Cardiac septum (tissue), 1 donor: ENCODE data around the gene GPC6. TPM values are rescaled to one million over a fixed set of nuclear protein-coding genes. Genes with fewer than 3 reads are reported as not detected.

Experiments used
- DNase-seq: peaks from one replicate; pipeline ENCODE4 v3.0.0-alpha.2; 2020; ENCODE audit warnings: low spot score
- intact Hi-C: fragments of 100-400 bp; cut with DNase I; formaldehyde crosslinking; loops from one replicate; pipeline ENCODE4 v1.14.0; 2022
- total RNA-seq: library from RNA; stranded (reverse); fragmentation: NEBNext Ultra II Directional; extraction: Animal tissue kit (Norgen Biotek cat#: 25700); gene quantifications from one replicate; pipeline ENCODE4 v1.2.1, GENCODE V29; 2021
- donor health status: DM: no; HTN: no; CAD: no.

GPC6 gene
- total RNA-seq, 1 donor from 2014 or later: 1.4 TPM

DNA sequence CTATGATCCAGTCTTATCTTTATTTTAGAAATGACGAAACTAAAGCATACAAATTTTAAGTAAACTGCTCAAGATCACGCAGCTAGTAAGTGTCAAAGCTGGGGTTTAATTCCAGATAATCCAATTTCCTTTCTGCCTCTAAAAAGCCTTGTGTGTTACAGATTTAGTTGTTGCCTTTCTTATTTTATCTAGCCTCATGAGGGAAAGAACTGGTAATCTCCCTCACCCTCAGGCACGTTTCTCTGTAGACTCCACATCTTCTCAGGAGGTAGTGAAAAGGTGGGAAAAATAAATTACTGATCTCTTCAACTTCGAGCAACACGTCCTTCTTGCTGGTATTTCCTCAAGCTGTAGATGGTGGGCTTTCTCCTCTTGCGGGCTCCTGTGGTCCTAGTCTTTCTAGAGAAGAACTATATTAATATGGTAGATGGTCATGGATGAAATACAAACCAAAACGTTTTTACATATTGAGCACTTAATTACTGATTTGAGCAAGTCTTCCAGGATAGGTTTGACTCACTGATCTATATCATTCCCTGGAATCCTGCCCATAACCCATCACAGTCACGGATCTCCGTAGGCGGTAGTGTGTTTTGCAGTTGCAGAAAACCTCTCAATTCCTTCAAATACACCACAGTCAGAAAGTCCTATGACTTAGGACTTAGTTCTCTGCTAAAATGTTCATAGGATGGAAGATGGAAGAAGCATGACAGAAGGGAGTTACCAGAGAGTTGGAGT lies 733.4 kb downstream of the GPC6 start:
- intact Hi-C loops: no loop called here
- DNase-seq: no peak

DNA sequence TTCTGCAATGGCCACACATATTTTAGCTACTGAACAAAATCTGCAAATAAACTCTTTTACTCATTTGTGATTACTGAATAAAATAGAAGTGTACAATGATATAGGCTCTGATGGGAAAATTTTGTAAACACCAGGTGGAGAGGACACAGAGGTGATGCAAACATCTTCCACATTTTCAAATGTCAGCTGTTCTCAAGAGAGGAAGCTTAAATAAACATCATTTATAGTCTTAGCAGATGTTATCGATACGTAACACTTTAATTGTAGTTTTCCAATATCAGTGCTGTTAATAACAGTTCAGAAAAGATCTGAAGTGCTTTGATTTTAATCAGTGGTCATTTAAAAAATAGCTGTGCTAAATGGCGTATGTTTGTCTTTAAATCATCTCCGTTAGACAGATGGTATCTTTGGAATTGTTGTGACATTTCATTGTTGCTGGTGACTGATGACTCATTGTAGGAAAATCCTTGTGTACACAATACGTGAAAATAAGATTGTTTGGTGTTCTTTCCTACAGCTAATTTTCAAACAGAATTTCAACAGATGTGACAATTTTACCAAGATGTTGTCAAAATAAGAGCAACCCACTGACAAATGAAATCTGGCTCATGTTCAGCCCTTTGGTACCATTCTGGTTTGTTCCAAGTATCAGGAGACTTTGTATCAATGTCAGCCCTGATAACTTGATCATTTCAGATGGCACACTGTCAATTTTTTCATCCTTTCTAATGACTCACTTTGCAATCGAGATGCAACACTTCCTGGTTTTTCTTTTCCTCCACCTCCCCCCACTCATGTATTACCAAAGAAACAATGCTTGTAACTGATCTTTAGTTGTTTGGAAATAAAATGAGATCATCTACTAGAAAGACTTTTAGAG lies 736.9 kb downstream of the GPC6 start:
- no peak for DNase-seq

DNA sequence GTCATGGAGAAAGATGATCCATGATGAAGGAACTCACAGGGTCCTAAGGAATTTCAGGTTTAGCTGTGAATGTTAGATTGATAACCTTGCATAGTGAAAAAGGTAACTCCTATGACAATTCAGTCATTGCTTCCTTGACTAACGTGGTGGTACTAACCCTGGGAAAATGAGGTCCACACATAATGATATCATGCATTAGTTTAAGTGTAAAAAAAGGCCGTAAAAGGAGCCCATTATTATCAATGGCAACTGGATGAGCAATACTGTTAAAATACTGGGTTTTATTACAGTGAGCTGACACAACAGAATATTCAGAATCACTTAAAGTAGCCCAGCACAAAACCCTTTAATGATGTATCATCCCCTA lies 737.5 kb downstream of the GPC6 start:
- intact Hi-C loops: no loop called here
- DNase-seq: no peak

More for the DNA sequence above, 736.9 kb downstream of the GPC6 start:
- intact Hi-C loops: no loop called here

DNA sequence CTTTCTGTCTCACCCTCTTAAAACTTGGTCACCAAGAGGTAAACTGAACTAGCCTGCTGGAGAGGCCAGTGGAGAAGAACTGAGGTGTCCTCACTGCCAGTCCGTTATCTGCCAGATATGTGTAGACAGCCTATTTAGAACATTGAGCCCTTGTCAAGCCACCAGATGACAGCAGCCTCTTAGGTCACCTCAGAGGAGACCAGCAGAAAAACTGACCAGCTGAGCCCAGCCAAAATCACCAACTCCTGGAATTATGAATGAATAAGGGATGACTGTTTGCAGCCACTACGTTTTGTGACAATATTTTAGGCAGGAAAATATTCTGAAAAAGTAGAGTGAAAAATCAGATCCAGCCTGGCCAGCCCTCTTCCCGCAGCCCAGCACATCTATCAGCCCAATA lies 739.0 kb downstream of the GPC6 start:
- intact Hi-C loops: no loop called here

DNA sequence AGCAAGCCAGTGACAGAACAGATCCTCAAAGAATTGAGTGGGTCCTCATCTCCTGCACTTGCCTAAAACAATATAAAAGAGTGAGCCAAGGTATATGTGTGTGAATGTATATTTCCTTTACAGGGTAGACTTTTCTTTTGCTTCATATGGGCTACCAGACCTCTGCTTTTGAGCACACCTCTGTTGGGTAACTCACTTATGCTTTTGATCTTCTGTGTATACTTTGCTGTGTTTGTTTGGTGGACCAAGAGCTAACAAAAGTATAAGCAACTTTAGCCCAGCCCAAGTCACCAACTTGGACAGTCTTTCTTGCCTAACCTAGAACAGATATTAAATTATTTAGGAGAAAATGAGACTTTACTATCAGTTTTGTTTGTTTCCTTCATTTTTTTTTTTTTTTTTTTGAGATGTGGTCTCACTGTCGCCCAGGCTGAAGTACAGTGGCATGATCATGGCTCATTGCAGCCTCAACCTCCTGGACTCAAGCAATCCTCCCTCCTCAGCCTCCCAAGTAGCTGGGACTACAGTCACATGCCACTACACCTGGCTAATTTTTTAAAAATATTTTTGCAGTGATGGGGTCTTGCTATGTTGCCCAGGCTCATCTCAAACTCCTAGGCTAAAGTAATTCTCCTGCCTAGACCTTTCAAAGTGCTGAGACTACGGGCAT lies 739.8 kb downstream of the GPC6 start:
- intact Hi-C loops: no loop called here
- no peak for DNase-seq

More for the DNA sequence above, 739.0 kb downstream of the GPC6 start:
- DNase-seq: no peak

DNA sequence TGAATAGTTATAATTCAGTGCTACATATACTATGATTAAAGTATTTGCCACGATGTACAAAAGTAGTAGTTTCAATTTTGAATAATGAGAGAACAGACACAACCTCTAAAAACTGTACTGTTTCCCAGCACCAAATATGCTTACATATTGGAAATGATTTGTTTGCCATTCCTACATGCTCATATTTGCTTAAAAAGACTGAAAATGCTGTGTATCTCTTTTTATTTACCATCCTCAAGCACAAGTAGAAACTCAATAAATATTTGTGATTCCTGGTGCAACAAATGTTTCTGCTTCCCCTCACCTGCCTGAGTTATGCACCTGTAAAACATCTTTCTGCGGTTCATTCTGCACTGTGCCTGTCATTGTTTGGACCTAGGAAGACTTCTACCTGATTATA lies 740.7 kb downstream of the GPC6 start:
- intact Hi-C loops: no loop called here
- DNase-seq: no peak

DNA sequence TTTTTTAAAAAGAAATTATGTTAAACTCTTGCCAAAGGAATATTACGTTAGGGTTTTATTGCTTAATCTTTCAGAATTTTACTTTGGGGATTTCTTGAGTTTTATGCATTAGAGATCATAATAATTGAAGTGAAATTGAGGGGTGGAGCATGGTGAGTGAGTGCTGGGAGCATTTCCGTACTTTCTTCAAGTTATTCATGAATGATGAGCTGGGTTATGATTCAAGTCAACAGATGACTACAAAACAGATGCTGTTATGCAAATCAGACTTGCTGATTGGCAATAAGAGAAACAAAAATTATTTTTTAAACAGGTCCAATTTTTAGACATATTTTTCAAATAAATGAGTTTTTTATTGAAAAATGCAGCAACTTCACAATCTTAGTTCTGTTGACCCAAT lies 748.6 kb downstream of the GPC6 start:
- DNase-seq: no peak
- intact Hi-C loops: no loop called here

DNA sequence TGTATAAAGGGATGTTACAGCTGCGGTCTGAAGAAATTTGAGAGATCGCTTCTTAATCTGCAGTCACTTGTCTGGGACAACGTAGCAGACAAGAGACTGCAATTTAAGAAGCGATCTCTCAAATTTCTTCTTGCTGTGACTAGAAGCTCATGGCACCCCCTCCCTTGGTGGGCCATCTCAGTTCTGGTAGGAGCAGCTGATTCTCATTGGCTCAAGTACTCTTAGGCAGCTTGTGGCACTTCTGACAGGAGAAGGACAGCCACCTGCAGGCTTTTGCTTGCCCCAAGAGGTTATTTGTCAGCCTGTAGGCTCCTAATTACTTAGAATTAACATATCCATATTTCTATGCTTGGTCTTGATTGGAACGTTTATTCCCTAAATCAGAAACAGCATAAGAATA lies 749.9 kb downstream of the GPC6 start:
- no peak for DNase-seq
- intact Hi-C loops: no loop called here

DNA sequence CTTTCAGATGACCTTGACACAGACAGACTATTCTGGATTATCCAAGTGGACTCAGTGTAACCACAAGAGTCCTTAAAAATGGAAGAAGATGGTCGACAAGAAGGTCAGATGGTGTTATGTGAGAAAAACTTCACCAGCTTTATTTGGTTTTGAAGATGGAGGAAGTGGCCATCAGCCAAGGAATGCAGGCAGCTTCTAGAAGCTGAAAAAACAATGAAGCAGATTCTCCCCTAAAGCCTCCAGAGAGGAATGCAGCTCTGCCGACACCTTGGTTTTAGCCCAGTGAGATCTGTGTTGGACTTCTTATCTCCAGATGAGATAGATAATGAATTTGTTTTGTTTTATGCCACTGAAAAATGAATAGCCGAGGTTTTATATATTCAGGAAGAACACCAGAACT lies 751.4 kb downstream of the GPC6 start:
- intact Hi-C loops: no loop called here
- no peak for DNase-seq

DNA sequence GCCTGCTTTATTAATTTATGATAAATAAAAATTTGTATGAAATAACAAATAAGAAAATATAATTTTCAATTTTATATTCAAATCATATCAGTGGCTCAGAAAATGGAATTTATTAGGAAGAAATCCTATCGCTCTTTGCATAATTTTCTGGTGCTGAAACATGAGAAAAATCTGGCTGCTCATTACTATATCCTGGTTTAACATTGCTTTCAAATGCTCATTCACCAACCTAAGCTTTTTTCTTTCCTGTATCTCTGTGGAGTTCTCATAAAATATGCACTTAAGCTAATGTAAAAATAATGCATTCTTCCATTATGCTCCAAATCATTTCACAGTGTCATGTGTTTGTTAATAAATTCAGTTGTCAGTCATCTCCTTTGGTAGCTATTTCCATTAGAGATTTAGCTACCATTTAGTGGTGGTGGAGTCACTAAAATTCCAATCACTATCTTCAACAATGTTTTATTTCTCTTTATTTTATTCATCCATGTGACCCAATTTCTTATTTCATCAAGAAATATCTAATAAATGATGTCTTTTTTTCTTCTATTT lies 754.9 kb downstream of the GPC6 start:
- intact Hi-C loops: no loop called here
- DNase-seq: no peak

DNA sequence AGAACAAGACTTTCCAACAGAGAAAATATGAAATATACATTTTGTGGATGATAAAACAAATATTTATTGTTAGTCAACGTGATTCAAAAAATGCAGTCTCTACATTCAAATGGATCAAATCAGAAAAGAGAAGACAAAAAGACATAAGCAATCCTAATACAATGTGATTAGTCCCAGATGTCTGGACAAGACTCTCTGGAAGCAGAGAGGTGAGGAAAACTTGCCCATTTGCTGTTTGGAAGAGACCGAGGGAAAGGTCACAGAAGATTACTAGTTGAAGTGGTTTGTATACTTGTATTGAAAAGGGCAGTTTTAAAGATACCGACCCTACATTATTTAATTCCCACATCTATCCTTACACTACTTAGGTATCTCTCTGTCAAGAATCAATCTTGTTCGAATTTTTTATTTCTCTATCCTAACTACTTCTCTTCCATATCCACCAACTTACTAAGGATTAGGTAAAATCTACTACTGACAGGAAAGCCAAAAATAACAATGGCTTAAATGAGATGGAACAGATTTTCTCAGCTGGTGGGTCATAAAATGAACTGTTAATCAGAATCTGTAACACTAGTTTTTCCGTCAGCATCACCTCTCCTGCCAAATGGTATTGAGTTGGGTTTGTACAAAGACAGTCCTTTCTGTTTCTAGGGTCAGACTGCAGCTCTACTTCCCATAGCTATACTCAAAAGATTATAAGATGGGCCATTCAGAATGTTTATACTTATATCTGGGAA lies 755.7 kb downstream of the GPC6 start:
- no peak for DNase-seq
- intact Hi-C loops: no loop called here

DNA sequence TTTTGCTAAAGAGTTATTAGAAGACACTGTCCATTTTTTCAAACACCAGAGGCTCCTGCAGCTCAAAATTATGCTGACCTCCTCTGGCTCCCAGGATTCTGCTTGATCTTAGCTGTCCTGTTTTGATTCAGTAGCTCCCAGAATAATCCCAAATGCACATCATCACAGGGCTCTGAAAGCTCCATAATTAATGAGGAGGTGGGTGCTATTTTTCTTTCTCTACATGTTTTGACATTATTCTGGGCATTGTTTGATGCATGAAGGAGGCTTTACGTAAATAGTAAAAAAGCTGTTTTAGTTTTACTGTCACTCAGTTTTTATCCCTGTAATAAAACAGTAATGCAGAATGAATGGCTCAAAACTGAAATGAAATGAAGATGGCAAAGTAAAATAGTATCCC lies 757.4 kb downstream of the GPC6 start:
- intact Hi-C loops: no loop called here
- no peak for DNase-seq

DNA sequence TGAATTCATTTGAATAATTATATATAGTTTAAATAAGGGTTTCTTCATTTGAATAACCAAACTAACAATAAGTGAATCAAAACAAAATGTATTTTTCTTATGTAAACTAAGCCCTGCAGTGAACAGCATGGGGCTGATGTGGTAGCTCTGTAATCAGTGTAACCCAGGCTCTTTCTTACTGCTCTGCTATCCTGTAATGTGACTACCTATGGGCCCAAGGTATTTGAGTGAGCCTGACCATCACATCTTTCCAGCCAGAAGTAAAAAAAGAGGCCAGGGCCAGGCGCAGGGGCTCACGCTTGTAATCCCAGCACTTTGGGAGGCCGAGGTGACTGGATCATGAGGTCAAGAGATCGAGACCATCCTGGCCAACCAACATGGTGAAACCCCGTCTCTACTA lies 758.3 kb downstream of the GPC6 start:
- intact Hi-C loops: no loop called here
- DNase-seq: no peak

DNA sequence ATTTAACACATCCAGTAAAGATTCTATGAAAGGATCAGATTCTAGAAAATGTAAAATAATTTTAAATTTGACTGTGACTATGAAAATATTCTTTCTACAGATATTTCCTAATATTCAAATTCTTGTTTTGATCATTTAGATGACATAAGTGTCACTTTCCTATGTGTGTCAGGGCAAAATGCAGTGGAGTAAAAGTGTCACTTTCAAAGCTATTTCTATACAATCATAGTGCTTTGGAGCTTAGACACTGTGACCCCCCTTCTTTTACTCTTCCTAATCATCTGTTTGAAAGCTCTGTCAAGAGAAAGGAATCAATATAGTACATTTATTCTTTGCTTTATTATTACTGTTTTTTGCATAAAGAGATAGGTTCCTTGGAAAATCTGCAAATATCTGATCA lies 760.9 kb downstream of the GPC6 start:
- intact Hi-C loops: no loop called here
- no peak for DNase-seq

DNA sequence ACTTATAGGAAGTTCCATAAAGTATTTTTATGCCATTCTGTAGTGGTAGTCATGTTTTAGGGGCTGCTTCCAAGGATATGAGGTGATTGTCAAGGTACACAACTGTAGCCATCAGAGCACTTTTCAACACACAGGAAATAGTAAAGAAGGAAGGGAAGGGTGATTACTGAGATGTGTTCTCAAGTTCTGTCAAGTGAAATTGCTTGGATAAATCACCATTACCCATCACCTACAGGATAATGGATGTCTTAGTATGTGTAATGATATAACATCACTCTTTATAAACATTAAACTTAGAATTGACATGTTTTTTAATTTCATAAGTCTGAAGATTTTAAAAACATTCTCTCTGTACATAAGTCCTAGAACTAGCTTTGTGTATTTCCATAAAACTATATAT lies 765.0 kb downstream of the GPC6 start:
- intact Hi-C loops: no loop called here
- no peak for DNase-seq

DNA sequence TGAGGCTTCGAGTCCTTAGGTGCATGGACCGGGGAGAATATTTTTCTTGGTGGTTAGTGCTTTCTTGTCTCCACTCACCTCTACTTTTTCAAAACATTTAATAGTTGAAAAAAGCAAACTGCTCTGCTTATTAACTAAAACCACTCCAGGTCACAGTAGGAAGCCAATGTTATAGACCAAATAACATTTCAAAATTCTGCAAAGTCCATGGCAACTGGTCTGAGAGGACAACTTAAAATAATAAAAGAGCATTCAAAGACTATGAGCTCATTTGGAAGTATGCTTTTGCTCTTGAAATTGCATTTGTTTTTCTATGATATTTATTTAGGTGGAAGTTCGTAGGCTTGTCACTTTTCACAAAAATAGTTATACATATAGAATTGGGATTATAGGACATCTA lies 769.9 kb downstream of the GPC6 start:
- intact Hi-C loops: no loop called here
- DNase-seq: no peak

DNA sequence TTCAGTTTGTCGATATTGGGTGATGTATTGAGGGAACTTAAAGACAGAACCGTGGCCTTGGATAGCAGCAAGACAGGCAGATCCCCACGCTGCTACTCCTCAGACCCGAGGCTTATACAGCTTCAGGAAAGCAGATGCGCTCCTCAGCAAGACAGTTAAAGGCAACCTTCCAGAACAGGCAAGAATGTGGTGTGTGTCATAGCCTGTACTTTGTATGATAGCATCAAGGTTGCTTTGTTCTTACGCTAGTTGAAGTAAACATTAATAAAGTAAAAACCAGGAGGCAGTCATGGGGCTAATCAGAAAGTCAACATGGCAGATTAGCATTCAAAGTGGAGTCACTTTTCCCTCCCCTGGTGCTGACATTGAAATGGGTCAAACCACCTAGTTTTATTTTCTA lies 779.7 kb downstream of the GPC6 start:
- intact Hi-C loops: no loop called here

DNA sequence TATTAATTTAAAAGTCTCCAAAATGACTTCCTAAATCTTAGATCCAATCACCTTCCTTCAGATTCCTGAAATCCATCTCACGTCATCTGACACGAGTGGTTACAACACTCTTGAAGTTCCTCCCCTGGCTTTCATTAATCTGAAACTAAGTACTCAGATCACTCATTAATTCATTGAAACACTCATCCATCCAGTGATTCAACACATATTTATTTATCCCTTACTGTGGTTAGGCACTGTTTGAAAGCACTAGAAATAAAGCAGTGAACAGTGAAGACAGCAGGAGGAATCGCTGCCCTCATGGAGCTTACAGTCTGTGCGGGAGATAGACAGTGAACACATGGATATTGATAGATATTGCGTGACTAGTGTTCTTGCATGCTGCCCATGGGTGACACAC lies 780.5 kb downstream of the GPC6 start:
- DNase-seq: no peak
- intact Hi-C loops: no loop called here

More for the DNA sequence above, 779.7 kb downstream of the GPC6 start:
- DNase-seq: no peak

DNA sequence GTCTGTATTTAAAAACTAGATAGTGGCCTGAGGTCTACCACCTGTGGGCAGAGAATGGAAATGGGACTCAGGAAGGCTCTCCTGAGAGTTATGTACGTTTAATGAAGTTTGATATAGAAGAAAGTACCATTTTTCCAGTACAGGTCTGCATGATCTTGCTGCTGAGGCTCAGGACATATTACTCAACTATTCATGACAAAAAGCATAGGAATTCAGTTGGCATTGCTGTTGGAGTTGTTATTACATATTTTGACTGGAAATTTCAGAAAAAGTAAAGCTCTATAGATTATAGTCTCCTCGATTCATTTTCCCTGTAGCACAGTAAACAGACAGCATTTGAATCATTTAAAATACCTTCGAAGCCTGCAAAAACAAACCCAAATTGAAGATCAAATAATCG lies 783.1 kb downstream of the GPC6 start:
- intact Hi-C loops: no loop called here
- DNase-seq: no peak

DNA sequence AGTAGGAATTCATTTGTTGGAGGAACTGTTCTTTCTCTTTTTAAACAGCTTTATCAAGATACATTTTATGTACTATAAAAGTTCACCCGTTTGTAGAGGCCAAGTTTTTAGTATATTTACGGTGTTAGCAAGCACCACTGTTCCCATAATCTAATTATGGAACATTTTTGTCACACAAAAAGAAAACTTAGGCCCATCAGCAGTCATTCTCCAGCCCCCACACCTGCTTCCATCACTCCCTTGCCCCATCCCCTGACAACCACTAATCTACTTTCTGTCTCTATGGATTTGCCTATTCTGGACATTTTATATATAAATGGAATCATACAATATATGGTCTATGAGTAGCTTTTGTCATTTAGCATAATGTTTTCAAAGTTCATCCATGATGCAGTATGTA lies 787.9 kb downstream of the GPC6 start:
- intact Hi-C loops: no loop called here
- no peak for DNase-seq
